ENCODE results near the gene ASCL3. TPM values are rescaled to one million over a fixed set of nuclear protein-coding genes. Genes with fewer than 3 reads are reported as not detected.
"Not testable (repeated sequence)": the region's sequence is repeated elsewhere in the genome, so short reads cannot be mapped to it uniquely, and the experiment has no call there.

Gene ASCL3
- total RNA-seq, 1 donor from 2014 or later = not detected

DNA sequence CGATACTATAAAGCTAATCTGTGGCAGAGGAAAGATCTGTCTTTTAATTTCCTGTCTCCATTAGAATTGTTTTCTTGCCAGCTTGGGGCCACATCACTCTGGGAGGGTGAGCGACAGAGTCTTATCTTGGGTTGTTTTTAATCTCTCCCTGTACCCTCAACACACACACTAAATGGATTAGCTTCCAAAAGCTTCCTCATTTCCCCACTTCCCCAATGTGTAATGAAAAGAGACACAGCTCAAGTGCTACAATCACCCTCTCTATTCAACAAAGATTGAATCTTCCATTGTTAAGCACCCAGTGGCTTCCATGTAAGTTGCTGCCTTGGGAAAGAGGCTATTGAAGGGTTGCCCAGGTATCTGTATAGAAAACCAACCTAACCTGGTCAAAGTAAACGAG is 6.1 kb upstream of the ASCL3 start:
- no peak for DNase-seq (ENCODE audit: low read depth)

DNA sequence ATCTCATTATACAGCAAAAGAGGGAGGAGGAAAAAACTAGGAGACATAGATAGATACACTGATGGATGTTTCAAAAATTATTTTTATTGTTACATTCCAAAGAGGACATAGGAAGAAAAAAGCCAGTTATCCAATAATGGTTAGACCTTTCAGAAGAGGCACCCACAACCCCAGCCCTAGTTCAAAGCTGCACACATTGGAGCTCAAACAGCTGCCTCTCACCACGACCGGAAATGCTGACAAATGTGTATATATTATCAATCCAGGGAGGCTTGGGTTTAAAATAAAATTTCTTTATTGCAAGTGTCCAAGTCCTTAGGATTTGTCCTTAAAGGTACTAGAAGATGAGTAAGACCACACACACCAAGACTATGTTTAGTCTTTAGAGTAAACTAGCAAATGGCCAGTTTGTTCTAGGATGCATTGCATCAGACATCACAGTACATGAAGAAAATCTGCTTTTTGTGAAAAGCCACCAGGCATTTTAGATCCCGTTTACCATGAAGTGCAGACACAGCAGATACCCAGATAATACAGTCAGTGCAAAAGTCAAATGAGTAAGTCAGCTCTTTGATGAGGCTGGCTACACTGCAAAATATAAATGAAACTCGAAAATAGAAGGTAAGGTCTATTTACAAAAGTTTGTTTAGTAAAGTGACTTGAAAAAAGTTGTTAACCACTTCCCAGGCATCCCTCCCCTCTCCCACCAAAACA is 4.6 kb upstream of the ASCL3 start:
- peak; percentile 16 for DNase-seq (ENCODE audit: low read depth)

DNA sequence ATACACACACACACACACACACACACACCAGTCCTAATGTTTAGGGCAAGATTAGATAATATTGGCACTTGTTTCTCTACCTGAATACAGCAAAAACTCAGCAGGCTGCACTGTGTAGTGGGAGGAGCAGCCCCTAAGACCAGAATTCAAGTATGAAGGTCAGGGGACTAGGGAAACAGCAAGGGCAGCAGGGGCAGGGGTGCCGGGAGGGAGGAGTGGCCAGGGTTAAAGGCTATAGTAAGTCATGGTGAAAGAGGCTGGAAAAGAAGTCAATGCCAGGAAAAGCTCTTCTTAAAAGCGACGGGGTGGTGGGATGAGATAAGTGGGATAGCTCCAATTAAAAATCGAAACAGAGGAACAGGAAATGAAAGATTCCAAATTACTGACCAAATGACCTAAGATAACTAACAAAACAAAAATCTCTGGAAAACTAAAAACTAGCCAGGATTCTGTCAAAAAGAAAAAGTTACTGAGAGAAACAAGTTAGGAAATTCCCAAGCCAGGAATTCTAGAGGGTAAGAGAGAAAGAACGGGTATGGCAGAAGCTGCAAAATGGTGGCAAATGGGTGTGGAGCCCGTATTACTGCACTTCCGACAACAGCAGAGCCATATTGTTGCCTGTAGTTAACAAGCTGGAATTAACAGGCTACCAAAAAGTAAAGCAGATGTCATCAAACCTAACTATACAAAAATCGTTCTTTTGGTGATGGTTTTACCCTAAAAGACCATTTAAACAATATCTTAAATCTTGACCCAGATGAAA is 1.3 kb downstream of the ASCL3 start:
- no peak for DNase-seq (ENCODE audit: low read depth)

DNA sequence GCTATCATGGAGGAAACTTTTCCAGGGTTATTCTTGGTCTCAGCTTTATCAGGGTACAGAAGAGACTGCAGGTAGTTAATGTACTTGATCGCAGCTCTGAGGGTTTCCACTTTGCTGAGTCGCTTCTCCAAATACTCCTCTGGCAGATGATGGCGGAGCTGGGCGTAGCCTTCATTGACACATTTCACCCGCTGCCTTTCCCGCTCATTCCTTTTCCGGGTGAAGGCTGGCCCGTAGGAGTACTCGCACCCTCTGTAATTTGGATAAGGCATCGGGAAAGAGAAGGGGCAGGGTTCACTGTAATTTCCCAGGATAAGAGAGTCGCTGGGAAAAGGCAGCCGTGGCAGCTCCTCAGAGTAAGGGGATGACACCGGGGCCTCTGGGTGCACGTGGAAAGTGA is 5.2 kb downstream of the ASCL3 start:
- DNase-seq (ENCODE audit: low read depth) = no peak

DNA sequence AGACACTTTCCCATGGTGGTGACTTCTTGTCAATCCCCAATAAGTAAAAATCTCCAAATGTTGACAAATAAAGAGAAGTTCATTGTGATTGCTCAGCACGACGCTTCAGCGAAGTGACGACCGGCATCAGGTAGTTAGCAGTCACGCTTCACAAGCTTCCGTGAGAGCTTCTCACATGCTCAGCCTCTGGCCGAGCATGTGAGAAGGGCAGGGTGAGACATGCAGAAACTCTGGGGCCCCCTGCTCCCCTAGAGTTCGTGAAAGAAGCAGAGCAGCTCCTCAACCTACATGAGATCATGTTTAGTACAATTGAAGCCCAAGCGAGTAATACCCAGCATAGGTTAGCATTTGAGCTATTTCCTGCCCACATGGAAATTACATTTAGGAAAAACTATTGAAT is 5.7 kb downstream of the ASCL3 start:
- no peak for DNase-seq (ENCODE audit: low read depth)

DNA sequence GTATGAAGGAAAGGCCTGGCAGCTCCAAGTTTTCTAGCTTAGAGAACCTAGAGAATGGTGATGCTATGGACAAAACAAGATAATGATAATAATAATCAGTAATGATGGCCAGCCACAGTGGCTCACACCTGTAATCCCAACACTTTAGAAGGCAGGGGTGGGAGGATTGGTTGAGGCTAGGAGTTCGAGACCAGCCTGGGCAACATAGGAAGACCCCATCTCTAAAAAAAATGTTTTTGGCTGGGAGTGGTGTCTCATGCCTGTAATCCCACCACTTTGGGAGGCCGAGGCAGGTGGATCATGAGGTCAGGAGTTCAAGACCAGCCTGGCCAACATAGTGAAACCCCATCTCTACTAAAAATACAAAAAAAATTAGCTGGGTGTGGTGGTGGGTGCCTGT is 7.0 kb downstream of the ASCL3 start:
- DNase-seq (ENCODE audit: low read depth) = not testable (repeated sequence)

DNA sequence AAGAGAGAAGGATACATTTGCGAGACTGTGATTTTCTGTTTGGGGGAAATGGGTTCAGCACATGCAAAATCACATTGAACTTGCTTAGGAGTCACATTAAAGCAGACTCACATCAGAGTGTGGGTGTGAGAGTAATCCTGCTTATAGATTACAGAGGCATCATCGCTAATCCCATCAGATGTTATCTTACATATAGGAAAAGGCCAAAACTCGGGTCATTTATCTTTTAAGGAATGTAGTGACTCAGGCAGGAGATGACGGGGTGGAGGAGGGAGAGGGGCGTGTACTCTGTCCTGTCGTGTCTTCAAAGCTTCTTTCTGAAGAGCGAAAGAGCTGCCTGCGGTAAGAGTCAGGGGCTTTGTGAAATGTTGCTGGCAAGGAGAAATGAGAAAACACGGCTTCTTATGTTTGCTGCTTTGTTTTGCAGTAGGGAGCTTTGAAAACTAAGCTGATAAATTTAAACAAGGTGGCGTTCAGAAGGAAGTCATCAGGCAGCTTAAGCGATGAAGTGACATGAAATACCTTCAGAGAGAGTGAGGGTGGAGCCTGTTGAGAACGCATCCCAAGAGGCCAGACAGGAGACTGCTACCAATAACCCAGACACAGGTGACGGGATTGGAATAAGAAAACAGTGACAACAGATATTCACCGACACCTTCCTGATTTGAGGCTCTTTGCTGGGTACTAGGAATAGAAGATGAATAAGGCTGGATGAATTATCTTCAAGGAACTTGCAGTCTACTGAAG is 7.9 kb downstream of the ASCL3 start:
- DNase-seq (ENCODE audit: low read depth) = no peak

DNA sequence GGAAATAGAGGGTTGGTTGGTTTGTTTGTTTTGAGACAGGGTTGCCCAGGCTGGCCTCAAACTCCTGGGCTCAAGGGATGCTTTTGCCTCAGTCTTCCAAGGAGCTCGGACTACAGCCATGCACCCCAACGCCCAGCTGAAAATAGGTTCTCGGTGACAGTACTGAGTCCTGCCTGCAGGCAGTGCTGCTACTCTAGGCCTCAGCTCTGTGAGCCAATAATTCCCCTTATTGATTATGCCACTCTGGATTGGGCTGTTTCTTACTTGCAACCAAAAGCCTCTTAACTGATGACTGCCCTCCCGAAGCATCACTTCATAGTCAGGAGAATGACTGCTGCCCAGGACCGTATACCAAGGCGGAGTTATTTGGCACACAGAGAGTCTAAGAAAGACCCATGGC is 8.9 kb downstream of the ASCL3 start:
- DNase-seq (ENCODE audit: low read depth) = no peak

DNA sequence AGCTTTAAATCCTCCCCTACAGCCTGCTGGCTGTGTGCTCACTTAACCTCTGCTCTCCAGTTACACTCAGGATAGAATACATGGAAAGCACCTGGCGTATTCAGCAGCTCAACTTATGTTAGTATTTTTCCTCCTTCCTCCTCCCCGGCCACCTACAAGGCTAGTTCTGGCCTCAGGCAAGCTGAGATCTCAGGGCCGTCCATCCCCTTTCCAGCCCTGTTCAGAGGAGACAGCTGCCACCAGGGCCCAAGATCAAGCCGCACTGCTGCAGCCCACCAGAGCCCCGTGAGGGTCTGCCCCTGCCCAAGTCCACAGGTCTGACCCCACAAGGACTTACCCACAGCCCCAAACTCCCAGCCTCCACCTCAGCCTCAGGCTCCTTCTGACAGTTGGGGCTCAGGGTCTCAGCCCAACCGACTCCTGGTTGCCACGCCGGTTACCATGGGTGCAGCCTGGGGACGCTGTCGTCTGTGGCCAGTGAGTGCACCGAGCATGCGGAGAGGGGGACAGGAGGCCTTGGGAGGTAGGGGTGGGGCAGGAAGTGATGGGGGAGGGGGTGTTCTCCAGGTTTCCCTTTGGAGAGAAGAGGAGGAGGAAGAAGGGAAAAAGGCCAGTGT is 10.1 kb downstream of the ASCL3 start, which contains the start of gene C11orf16:
C11orf16 (minus strand) TSS at position 384 of the 617 bp plus-strand sequence. CDS start 639 bp downstream, outside the sequence.
- no peak for DNase-seq (ENCODE audit: low read depth)

DNA sequence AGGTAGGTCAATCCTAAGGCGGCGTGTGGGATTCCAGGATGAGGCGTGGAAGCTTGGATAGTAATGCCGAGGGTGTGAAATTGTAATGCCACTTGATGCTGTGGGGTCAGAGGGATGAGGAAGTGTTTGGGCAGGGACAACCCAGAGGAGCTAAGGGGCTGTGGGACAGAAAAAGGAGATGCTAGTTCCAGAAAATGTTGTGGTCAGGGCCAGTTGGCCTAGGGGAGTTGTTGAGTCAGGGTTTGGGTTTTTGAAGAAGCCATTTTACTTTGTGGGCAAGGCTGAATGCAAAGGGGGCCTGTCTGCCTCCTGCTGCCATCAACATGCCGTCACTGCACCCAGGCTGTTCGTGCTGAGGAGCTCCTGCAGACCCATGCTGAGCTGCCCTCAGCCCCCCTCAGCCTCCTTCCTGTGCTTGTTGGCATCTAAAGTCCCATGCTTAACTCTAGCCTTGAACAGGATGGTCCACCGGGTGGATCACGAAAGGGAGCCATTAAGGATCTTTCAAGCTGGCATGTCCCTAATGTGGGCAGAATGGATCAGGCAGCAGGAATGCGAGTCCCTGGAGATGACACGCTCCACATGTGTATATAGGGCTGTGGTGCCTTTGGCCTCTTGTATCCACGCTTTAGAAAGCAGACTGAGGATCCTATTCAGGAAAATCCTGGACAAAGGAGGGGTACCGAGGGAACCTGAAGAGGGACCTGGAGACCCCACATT is 12.2 kb downstream of the ASCL3 start:
- DNase-seq (ENCODE audit: low read depth) = peak; percentile 91

DNA sequence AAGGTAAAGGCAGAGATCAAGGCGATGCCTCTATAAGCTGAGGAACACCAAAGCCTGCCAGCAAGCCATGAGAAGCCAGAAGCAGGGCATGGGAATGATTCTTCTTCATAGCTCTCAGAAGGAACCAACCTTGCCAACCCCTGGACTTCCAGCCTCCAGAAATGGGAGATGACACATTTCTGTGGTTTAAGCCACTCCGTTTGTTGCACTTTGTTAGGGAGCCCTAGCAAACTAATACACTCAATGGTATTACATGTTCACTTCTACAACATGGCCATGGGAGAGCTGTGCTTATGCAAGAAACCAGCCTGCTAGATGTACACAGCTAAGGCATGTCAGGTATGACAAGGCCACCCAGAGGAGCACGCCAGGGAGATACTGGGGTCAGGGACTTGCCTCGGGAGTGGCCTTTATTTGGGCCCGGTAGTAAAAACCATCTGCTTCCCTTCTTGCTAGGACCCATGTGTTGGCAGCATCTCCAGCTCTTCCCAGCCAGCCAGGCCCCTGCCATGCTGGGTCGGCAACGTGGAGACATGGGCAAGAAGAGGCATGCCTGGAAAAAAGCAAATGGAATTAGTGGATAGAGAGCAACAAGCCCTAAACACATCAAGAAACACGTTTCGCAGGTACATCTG is 13.7 kb downstream of the ASCL3 start:
- DNase-seq (ENCODE audit: low read depth) = peak; percentile 88

DNA sequence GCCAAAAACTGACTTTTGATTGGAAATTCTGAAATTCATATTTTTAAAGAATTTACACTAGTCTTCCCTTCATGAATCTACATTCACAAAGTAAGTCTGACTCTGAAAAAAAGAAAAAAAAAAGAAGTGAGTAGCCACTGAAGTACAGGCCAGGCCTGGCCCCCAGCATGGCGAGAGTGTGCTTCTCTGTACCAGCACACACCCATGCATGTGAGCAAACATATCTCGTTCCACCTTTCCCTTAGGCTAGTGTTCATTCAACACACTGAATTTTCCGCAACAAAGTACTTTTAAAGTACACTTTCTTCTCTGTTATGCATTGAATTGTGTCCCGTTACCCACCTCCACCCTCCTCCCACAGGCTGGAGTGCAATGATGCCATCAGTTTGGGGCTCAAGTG is 14.6 kb downstream of the ASCL3 start:
- no peak for DNase-seq (ENCODE audit: low read depth)

DNA sequence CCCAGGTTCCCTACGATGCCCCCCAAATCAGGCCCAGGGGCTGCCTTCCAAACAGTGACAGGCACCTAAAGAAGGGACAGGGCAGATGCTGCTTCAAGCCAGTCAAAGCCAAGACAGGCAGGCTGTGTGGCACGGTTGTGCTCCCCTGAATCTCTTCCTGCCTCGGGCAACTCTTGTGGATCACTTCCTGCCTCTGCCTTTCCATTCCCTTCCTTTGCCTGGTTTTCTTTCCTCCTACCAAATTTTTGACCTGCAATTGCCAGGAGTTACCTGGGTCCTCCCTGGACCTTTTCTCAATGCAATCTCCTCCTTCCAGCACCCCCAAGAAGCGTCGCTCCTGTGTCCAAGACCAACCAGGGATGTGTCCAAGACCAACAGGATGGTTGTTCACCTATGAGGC is 15.6 kb downstream of the ASCL3 start:
- DNase-seq (ENCODE audit: low read depth) = no peak

DNA sequence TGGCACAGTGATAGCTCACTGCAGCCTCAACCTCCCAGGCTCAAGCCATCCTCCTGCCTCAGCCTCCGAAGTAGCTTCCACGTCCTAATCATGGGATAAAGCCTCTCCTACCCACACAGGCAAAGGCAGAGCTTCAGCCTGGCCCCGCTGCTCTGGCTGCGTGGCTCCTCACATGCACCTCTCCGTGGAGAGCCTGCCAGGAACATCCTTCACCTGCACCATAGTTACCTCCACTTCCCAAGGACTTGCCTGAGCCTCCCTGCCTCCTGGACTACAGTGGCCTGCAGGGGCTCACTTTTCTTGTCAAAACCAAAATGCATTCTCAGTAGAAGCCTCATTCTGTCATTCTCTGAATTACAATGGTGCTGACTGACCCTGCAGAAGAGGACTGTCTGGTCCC is 16.6 kb downstream of the ASCL3 start:
- DNase-seq (ENCODE audit: low read depth) = no peak

DNA sequence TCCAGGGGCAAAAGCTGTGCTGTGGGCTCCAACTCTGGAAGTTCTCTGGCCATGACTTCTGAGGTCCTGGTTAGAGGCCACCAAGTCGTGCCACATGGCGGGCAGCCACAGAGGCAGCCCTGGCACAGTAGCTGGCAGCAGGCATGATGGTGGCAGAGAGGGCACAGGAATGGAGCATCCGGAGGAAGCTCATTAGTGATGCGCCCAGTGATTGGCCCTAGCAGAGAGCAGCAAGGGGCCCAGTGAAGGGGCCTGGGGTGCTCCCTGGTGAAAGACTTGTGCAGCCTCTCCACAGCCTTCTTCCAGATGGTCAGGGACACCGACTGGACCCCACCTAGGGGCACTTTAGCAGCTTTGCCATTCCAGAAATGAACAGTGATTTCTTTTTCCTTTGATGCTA is 17.1 kb downstream of the ASCL3 start:
- no peak for DNase-seq (ENCODE audit: low read depth)

DNA sequence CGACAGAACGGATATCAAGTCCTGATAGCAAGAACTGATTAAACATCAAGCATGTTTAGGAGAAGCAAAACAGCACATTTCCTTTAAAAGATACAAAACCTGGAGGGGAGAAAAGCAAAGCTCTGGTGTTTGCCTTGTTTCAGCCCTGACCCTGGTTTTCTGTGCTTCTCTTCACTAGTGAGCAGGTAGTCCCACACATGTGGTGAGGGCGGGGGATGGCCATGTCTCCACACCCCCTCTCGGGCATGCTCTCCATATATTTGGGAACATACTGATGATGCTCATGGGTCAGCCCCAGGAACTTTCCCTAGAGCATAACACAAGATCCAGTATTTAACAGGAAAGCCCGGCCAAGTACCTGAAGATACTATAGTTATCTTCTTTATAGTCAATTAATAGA is 20.1 kb downstream of the ASCL3 start:
- DNase-seq (ENCODE audit: low read depth) = no peak

DNA sequence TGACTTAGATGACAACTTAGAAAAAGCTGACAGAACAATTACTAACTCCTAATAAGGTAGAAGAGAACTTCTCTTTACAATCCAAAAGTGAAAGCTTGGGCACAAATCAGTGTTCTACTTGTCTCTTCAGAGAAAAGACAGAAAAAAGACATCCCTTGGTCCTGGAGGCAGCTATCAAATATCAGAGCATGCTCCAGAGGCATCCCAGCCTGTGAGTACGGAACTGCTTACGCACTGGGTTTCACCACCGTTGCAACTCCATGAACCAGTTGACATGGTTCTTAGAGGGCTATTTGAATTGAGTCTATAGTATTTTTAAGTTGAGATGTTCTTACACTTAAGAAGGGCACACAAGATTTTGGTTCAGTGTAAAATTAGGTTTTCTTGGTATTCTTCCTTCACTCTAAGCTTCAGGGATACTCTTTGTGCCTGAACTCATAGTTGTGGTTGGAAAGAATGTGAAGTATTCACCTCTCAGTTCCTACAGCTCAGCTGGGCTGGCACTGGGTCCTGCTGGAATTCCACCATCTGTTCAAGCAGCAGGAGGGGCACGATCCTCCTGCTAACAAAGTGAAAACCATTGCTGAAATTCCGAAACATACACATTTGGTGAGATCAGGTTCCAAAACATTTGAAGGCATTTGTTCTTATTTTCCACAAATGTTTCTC is 25.5 kb downstream of the ASCL3 start:
- peak; percentile 93 for DNase-seq (ENCODE audit: low read depth)

DNA sequence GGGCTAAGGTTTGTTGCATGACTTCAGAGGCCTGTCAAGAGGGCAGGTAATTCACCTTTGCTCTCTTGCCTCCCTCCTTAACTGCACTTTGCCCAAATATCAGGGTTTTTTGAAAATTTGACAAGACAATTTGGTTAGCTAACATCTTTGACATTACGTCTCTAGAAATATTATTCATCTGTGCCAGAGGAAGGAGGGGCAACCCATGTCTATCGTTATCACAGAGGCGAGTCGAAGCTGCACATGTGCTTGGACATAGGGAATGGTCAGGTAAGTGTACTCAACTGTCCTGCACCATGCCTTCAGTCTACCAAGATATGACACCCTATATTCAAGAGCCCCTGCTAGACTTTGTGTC is 28.2 kb downstream of the ASCL3 start:
- no peak for DNase-seq (ENCODE audit: low read depth)

DNA sequence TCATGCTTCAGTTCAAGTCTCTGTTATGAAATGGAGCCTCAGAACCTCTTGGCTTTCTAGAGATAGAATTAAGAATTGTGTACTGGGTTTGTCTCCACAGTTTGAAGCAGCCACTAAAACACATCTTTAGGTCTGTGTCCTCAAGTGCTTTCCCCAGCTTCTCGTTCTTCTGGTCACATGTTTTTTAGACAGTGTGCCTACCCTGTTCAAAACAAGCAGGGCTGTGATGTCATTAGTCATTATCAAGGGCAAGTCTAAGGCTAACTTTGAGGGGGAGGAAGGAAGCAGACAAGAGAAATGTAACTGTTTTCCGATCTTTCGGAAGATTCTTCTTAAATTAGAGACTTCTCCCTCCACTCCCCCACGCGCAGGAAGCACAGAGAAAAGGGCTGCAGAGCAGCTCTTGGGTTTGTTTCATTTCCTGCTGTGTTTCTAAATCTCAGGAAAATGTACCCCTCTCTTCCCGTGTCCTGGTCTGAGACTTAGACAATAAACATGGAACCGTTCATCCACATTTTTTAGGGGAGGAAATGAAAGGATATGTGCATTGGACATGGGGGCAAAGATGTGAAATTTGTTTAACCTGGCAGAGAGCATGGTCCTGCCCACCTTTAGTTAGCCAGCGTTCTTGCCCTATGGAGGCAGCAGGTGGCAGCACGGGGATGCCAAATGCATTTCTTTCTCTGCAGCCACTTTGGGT is 28.7 kb downstream of the ASCL3 start:
- DNase-seq (ENCODE audit: low read depth) = peak; percentile 53
